Keratinocyte (primary cell): Measurements from ENCODE around the gene ABHD15. TPM values are rescaled to one million over a fixed set of nuclear protein-coding genes. Genes with fewer than 3 reads are reported as not detected.

ENCODE experiments used
- DNase-seq: peaks from one replicate; pipeline ENCODE4 v3.0.0-alpha.2; 2011; ENCODE audit warnings: low read depth, missing footprints, low spot score
- FAIRE-seq: peaks from 2 replicates; lab custom pipeline; 2011; peaks lifted over from hg19 to GRCh38; lab: Jason Lieb, UNC
- H2AFZ ChIP-seq: 2 replicates; pipeline ENCODE4 v1.6.0; 2012; ENCODE audit warnings: low read length, control low read depth, inconsistent platforms; ENCODE audit not compliant: control insufficient read depth
- H3K27ac ChIP-seq: 2 replicates; pipeline ENCODE4 v1.5.1; 2011; ENCODE audit warnings: low read length; ENCODE audit not compliant: control insufficient read depth, insufficient read depth
- H3K27me3 ChIP-seq: 3 replicates; pipeline ENCODE4 v1.6.0; 2011; ENCODE audit warnings: low read length; ENCODE audit not compliant: control insufficient read depth, insufficient read depth; ENCODE audit errors: extremely low read depth
- H3K36me3 ChIP-seq, 2 experiments: 2 replicates in 1 of 2; 3 replicates in 1 of 2; pipeline ENCODE4 v1.5.1; 2011; ENCODE audit warnings: low read length in 2 of 2, mild to moderate bottlenecking in 1 of 2; ENCODE audit not compliant: control insufficient read depth in 2 of 2, insufficient read depth in 2 of 2; ENCODE audit errors: extremely low read depth in 1 of 2
- H3K4me1 ChIP-seq: 3 replicates; pipeline ENCODE4 v1.5.1; 2011; ENCODE audit warnings: low read length; ENCODE audit not compliant: control insufficient read depth, insufficient read depth; ENCODE audit errors: extremely low read depth
- H3K4me2 ChIP-seq: 3 replicates; pipeline ENCODE4 v1.6.0; 2011; ENCODE audit warnings: low read depth, low read length; ENCODE audit not compliant: control insufficient read depth, insufficient read depth; ENCODE audit errors: extremely low read depth
- H3K4me3 ChIP-seq, 3 experiments: fragments of 200-600 bp in 1 of 3; sonication (generic) in 1 of 3; 2 replicates in 2 of 3; 3 replicates in 1 of 3; pipeline ENCODE4 v1.5.1; 2011 to 2016; ENCODE audit warnings: low read length in 3 of 3, mild to moderate bottlenecking in 3 of 3, control low read depth in 2 of 3, inconsistent platforms in 1 of 3, low read depth in 1 of 3, mixed read lengths in 1 of 3, mixed run types in 1 of 3, moderate library complexity in 1 of 3; ENCODE audit not compliant: control insufficient read depth in 2 of 3, insufficient read depth in 2 of 3; ENCODE audit errors: extremely low read depth in 1 of 3
- H3K79me2 ChIP-seq: 2 replicates; pipeline ENCODE4 v1.6.0; 2012; ENCODE audit warnings: low read length; ENCODE audit not compliant: control insufficient read depth, insufficient read depth
- H3K9ac ChIP-seq: 3 replicates; pipeline ENCODE4 v1.6.0; 2011; ENCODE audit warnings: low read length; ENCODE audit not compliant: control insufficient read depth, insufficient read depth; ENCODE audit errors: extremely low read depth
- H3K9me1 ChIP-seq: 3 replicates; pipeline ENCODE4 v1.6.0; 2011; ENCODE audit warnings: low read length; ENCODE audit not compliant: control insufficient read depth, insufficient read depth; ENCODE audit errors: extremely low read depth
- H3K9me3 ChIP-seq: 2 replicates; pipeline ENCODE4 v1.5.1; 2012; ENCODE audit warnings: low read depth, low read length; ENCODE audit not compliant: control insufficient read depth
- H4K20me1 ChIP-seq: 3 replicates; pipeline ENCODE4 v1.6.0; 2011; ENCODE audit warnings: low read length; ENCODE audit not compliant: control insufficient read depth, insufficient read depth; ENCODE audit errors: extremely low read depth
- EZH2 ChIP-seq: IDR thresholded peaks from one replicate; pipeline ENCODE4 v1.6.1; 2012; ENCODE audit warnings: inconsistent platforms, mild to moderate bottlenecking, low read length, moderate library complexity
- dilution Hi-C: fragments of 300-500 bp; cut with MboI; formaldehyde crosslinking; loops from one replicate; pipeline ENCODE4 v1.7.0; 2020; ENCODE audit warnings: low sequenced_read_pairs; ENCODE audit not compliant: extremely low pct_ligation_motif_present
- polyA plus RNA-seq, 5 experiments: library from polyadenylated mRNA; depleted of rRNA in 3 of 5; stranded (reverse) in 3 of 5; stranded (forward) in 1 of 5; unstranded in 1 of 5; fragments of >200 nt; gene quantifications; 1 replicate in 1 of 5; 2 replicates in 3 of 5; 3 replicates in 1 of 5; pipeline versions ENCODE4 v1.2.1 to v1.2.3, GENCODE V29; 2011 to 2012; ENCODE audit warnings: missing spikeins in 2 of 5, low read depth in 1 of 5, low replicate concordance in 1 of 5
- TF ChIP-seq, protein P1 (sequence below), 3 experiments: IDR thresholded peaks in 1 of 3; conservative IDR thresholded peaks in 1 of 3; optimal IDR thresholded peaks in 1 of 3; 2 replicates in 2 of 3; 3 replicates in 1 of 3; pipeline versions ENCODE3 to v1.5.1; 2011; ENCODE audit warnings: low read length in 3 of 3, mild to moderate bottlenecking in 3 of 3, moderate library complexity in 2 of 3, control low read depth in 1 of 3, inconsistent platforms in 1 of 3; ENCODE audit not compliant: insufficient read depth in 2 of 3; ENCODE audit errors: extremely low read depth in 1 of 3

Gene ABHD15
- polyA plus RNA-seq, 1 donor (not counting 4 experiments of a cell fraction or from before 2014, with no cell fraction given) = 6.2 TPM

GRCh38 chr17:29574732-29575510, 8.1 kb upstream of the ABHD15 start:
- no peak overlapping the region for H3K4me2 ChIP-seq
- no peaks in the 10 kb centered on the region for H3K27me3 ChIP-seq
- no peaks in the 10 kb centered on the region for H3K9me3 ChIP-seq
- peaks cover 27 to 46% of the 10 kb centered on the region in 2 experiments for H3K36me3 ChIP-seq
- TF ChIP-seq, protein P1, sequence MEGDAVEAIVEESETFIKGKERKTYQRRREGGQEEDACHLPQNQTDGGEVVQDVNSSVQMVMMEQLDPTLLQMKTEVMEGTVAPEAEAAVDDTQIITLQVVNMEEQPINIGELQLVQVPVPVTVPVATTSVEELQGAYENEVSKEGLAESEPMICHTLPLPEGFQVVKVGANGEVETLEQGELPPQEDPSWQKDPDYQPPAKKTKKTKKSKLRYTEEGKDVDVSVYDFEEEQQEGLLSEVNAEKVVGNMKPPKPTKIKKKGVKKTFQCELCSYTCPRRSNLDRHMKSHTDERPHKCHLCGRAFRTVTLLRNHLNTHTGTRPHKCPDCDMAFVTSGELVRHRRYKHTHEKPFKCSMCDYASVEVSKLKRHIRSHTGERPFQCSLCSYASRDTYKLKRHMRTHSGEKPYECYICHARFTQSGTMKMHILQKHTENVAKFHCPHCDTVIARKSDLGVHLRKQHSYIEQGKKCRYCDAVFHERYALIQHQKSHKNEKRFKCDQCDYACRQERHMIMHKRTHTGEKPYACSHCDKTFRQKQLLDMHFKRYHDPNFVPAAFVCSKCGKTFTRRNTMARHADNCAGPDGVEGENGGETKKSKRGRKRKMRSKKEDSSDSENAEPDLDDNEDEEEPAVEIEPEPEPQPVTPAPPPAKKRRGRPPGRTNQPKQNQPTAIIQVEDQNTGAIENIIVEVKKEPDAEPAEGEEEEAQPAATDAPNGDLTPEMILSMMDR (optimal IDR thresholded peaks at IDR 0.05 in 1 of 3, IDR thresholded peaks at IDR 0.05 in 1 of 3, conservative IDR thresholded peaks at IDR 0.05 in 1 of 3; ENCODE audit: extremely low read depth in 1 of 3, insufficient read depth in 2 of 3, low read length in 3 of 3) = no peak
- no peak for TF ChIP-seq EZH2
- no peaks in the 10 kb centered on the region for H3K4me1 ChIP-seq
- no peak overlapping the region for H3K9ac ChIP-seq
- no peak overlapping the region for H3K27ac ChIP-seq
- peaks cover 6% of the 10 kb centered on the region for H4K20me1 ChIP-seq
- H3K9me1 ChIP-seq = no peaks in the 10 kb centered on the region
- FAIRE-seq (no peak), DNase-seq (no peak)
- no peak overlapping the region for H3K4me3 ChIP-seq
- H3K79me2 ChIP-seq = peaks cover 5% of the 10 kb centered on the region
- dilution Hi-C loops = no loop called here
- no peak overlapping the region for H2AFZ ChIP-seq

DNA sequence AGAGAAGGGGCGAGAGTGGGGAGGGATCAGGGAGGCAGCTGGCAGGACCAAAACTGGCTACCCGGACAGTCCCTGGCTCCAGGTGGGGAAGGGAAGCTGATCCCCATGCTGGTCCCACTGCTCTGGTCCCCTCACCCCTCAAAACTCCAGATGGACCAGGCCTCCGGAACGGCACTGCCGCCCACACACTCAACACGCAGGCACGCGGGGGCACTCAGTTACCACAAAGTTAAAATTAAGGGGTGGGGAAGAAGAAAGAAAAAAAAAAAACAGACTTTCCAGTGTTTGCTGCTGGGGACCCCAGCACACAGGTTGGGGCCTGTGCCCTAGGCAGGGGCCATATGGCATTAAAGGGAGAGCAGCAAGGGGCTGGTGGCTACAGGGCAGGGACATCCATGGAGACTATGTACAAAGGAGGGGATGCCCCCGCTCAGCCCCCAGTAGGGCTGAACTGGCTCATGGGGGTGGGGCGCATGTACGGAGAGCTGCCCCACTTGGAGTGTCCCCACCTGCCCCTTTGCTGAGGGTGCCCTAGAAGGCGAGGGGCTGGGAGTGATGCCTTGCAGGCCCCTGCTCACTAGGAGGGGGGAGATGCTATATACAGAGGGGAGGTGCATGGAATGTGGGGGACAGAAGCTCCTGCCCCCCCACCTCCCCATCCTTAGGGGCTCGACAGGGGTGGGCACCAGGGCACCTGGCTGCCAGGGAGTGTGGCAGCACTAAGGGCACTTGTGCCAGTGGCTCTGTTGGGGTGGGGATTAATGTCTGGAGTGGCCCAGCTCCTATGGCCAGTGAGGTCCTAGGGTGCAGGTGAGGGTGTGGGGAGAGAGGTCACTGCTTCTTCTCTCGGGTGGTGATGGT, 7.3 kb upstream of the ABHD15 start:
- DNase-seq (no peak), FAIRE-seq (no peak)
- no peak overlapping the region for H2AFZ ChIP-seq
- no peak overlapping the region for H3K9ac ChIP-seq
- H3K9me3 ChIP-seq = no peaks in the 10 kb centered on the region
- H3K4me1 ChIP-seq = peaks cover 8% of the 10 kb centered on the region
- H3K79me2 ChIP-seq = no peaks in the 10 kb centered on the region
- no peaks in the 10 kb centered on the region for H3K27me3 ChIP-seq
- H4K20me1 ChIP-seq = peaks cover 5% of the 10 kb centered on the region
- dilution Hi-C loops = no loop called here
- H3K27ac ChIP-seq = no peak overlapping the region
- no peak overlapping the region for H3K4me2 ChIP-seq
- TF ChIP-seq, protein P1 (optimal IDR thresholded peaks at IDR 0.05 in 1 of 3, IDR thresholded peaks at IDR 0.05 in 1 of 3, conservative IDR thresholded peaks at IDR 0.05 in 1 of 3; ENCODE audit: extremely low read depth in 1 of 3, insufficient read depth in 2 of 3, low read length in 3 of 3) = no peak
- TF ChIP-seq EZH2 = no peak
- H3K4me3 ChIP-seq = no peak overlapping the region
- peaks cover 24 to 44% of the 10 kb centered on the region in 2 experiments for H3K36me3 ChIP-seq
- H3K9me1 ChIP-seq = no peaks in the 10 kb centered on the region
